SK-N-SH (cell line): ENCODE measurements around the gene ZDHHC18. TPM values are rescaled to one million over a fixed set of nuclear protein-coding genes. Genes with fewer than 3 reads are reported as not detected.

ENCODE experiments used
- CTCF ChIA-PET: fragments of 300-600, 350-600 bp; formaldehyde crosslinking; extraction: SDS; loops from one replicate; lab custom pipeline; 2021; lab: Yijun Ruan, JAX
- POLR2A ChIA-PET: fragments of 350-600 bp; sonication (Branson Sonifier 250); formaldehyde crosslinking; extraction: SDS; loops from one replicate; lab custom pipeline; 2020; ENCODE audit warnings: antibody characterized with exemption, inconsistent platforms; lab: Yijun Ruan, JAX
- DNase-seq: peaks from one replicate; pipeline ENCODE4 v3.0.0; 2012
- H2AFZ ChIP-seq: fragments of 200-600 bp; sonication (generic); 2 replicates; pipeline ENCODE4 v1.8.1; 2016; ENCODE audit warnings: antibody characterized with exemption, mild to moderate bottlenecking, low read depth
- H3F3A ChIP-seq: fragments of 200-600 bp; sonication (generic); replicated peaks from 2 replicates; pipeline ENCODE3; 2016; ENCODE audit warnings: antibody characterized with exemption, mild to moderate bottlenecking; ENCODE audit not compliant: insufficient read depth
- H3K27ac ChIP-seq, 2 experiments: fragments of 200-500 bp in 1 of 2; fragments of 200-600 bp in 1 of 2; sonication (Bioruptor generic) in 1 of 2; sonication (generic), shearing (Covaris generic) in 1 of 2; 2 replicates each; pipeline versions ENCODE4 v1.5.1 to v1.6.1; 2014 to 2016; ENCODE audit warnings: low read depth in 2 of 2, inconsistent platforms in 1 of 2, low read length in 1 of 2, mild to moderate bottlenecking in 1 of 2, mixed read lengths in 1 of 2
- H3K27me3 ChIP-seq: fragments of 200-600 bp; sonication (generic), shearing (Covaris generic); 2 replicates; pipeline ENCODE4 v1.6.1; 2016; ENCODE audit warnings: mixed run types; ENCODE audit not compliant: insufficient read depth
- H3K36me3 ChIP-seq, 2 experiments: fragments of 200-500 bp in 1 of 2; fragments of 200-600 bp in 1 of 2; sonication (Bioruptor generic) in 1 of 2; sonication (generic) in 1 of 2; replicated peaks in 1 of 2; 2 replicates each; pipeline versions ENCODE3 to v1.5.1; 2014 to 2016; ENCODE audit warnings: low read length in 1 of 2, mild to moderate bottlenecking in 1 of 2; ENCODE audit not compliant: insufficient read depth in 2 of 2, control insufficient read depth in 1 of 2
- H3K4me1 ChIP-seq, 2 experiments: fragments of 200-500 bp in 1 of 2; fragments of 200-600 bp in 1 of 2; sonication (Bioruptor generic) in 1 of 2; sonication (generic), shearing (Covaris generic) in 1 of 2; 2 replicates each; pipeline versions ENCODE4 v1.5.1 to v1.6.1; 2014 to 2016; ENCODE audit warnings: low read depth in 1 of 2, low read length in 1 of 2, mixed run types in 1 of 2; ENCODE audit not compliant: insufficient read depth in 2 of 2, control insufficient read depth in 1 of 2
- H3K4me2 ChIP-seq: fragments of 200-600 bp; sonication (generic), shearing (Covaris generic); 2 replicates; pipeline ENCODE4 v1.6.1; 2017; ENCODE audit warnings: mixed run types
- H3K4me3 ChIP-seq, 2 experiments: fragments of 200-500 bp in 1 of 2; fragments of 200-600 bp in 1 of 2; sonication (Bioruptor generic) in 1 of 2; sonication (generic), shearing (Covaris generic) in 1 of 2; 2 replicates each; pipeline versions ENCODE4 v1.5.1 to v1.8.1; 2014 to 2016; ENCODE audit warnings: low read depth in 2 of 2, inconsistent platforms in 1 of 2, low read length in 1 of 2, mild to moderate bottlenecking in 1 of 2, mixed read lengths in 1 of 2, moderate library complexity in 1 of 2
- H3K79me2 ChIP-seq: fragments of 200-600 bp; sonication (generic); 2 replicates; pipeline ENCODE4 v1.8.1; 2017; ENCODE audit warnings: mild to moderate bottlenecking; ENCODE audit not compliant: insufficient read depth
- H3K9ac ChIP-seq: fragments of 200-600 bp; sonication (generic); 2 replicates; pipeline ENCODE4 v1.6.1; 2017; ENCODE audit warnings: mixed run types
- H3K9me2 ChIP-seq: fragments of 200-600 bp; sonication (generic); 2 replicates; pipeline ENCODE4 v1.6.1; 2017; ENCODE audit warnings: mixed run types
- H3K9me3 ChIP-seq: fragments of 200-600 bp; sonication (generic); 2 replicates; pipeline ENCODE4 v1.6.1; 2017; ENCODE audit warnings: mixed run types, mild to moderate bottlenecking, moderate library complexity
- H4K20me1 ChIP-seq: fragments of 200-600 bp; sonication (generic); 2 replicates; pipeline ENCODE4 v1.6.1; 2017; ENCODE audit warnings: mild to moderate bottlenecking, mixed run types; ENCODE audit not compliant: insufficient read depth
- ELF1 ChIP-seq: IDR thresholded peaks from 2 replicates; pipeline ENCODE4 v1.4.0; 2012
- EP300 ChIP-seq, 2 experiments: IDR thresholded peaks; 2 replicates each; pipeline versions ENCODE4 v1.4.0 to v1.6.1; 2012; ENCODE audit warnings: borderline replicate concordance in 1 of 2, low read depth in 1 of 2, low read length in 1 of 2
- EZH2phosphoT487 ChIP-seq: fragments of 200-600 bp; sonication (generic); IDR thresholded peaks from 2 replicates; pipeline ENCODE4 v1.6.1; 2017; ENCODE audit warnings: low read depth, mixed run types, mild to moderate bottlenecking, antibody characterized with exemption, moderate library complexity, borderline replicate concordance
- FOXJ3 ChIP-seq: sonication (generic); formaldehyde crosslinking; IDR thresholded peaks from 2 replicates; pipeline ENCODE4 v1.5.1; 2020; ENCODE audit warnings: mild to moderate bottlenecking, missing genetic modification reagents
- FOXM1 ChIP-seq: IDR thresholded peaks from 2 replicates; pipeline ENCODE4 v1.4.0; 2012; ENCODE audit warnings: low read depth, mild to moderate bottlenecking
- GATA2 ChIP-seq: sonication (generic); formaldehyde crosslinking; IDR thresholded peaks from 2 replicates; pipeline ENCODE4 v1.5.0; 2020; ENCODE audit warnings: mild to moderate bottlenecking, missing genetic modification reagents
- IRF3 ChIP-seq: fragments of 150-350 bp; IDR thresholded peaks from 2 replicates; pipeline ENCODE4 v1.6.1; 2016; ENCODE audit warnings: mild to moderate bottlenecking, low read depth, low read length
- MAX ChIP-seq: IDR thresholded peaks from 2 replicates; pipeline ENCODE4 v1.4.0; 2012; ENCODE audit warnings: low read depth
- MXI1 ChIP-seq: IDR thresholded peaks from 2 replicates; pipeline ENCODE4 v1.6.1; 2012; ENCODE audit warnings: mild to moderate bottlenecking, low read depth, low read length, improper control_type of control experiment
- PBX3 ChIP-seq: IDR thresholded peaks from 2 replicates; pipeline ENCODE4; 2012
- POLR2AphosphoS5 ChIP-seq: IDR thresholded peaks from 2 replicates; pipeline ENCODE4 v1.6.1; 2012; ENCODE audit warnings: low read depth, low read length
- RAD21 ChIP-seq: IDR thresholded peaks from 2 replicates; pipeline ENCODE4 v1.6.1; 2012; ENCODE audit warnings: mild to moderate bottlenecking, low read length
- REST ChIP-seq: IDR thresholded peaks from 2 replicates; pipeline ENCODE4 v1.6.1; 2012; ENCODE audit warnings: mild to moderate bottlenecking, low read depth, low read length, moderate library complexity
- SIN3A ChIP-seq: IDR thresholded peaks from 2 replicates; pipeline ENCODE4 v1.6.1; 2012; ENCODE audit warnings: low read depth, mild to moderate bottlenecking, low read length, moderate library complexity, borderline replicate concordance
- TAF1 ChIP-seq: IDR thresholded peaks from 2 replicates; pipeline ENCODE4 v1.6.1; 2012; ENCODE audit warnings: low read depth, mild to moderate bottlenecking, low read length, moderate library complexity, borderline replicate concordance
- USF1 ChIP-seq: IDR thresholded peaks from 2 replicates; pipeline ENCODE4 v1.4.0; 2012; ENCODE audit warnings: low read depth, borderline replicate concordance
- WGBS: methylation state at CpG from one replicate; pipeline ENCODE4 v1.1.6; 2017; ENCODE audit warnings: low lambda C conversion rate; 5-methylcytosine and 5-hydroxymethylcytosine counted together
- polyA plus RNA-seq, 3 experiments: library from polyadenylated mRNA; depleted of rRNA; stranded (reverse); fragments of >200 nt; gene quantifications; 2 replicates each; pipeline ENCODE4 v1.2.3, GENCODE V29; 2012

The ZDHHC18 gene
- polyA plus RNA-seq, 1 of the 3 experiments (the other 2 are of a cell fraction): 33.0 TPM

GRCh38 chr1:26789612-26789865, 36.9 kb upstream of the ZDHHC18 start:
- H3K27ac ChIP-seq: no peak overlapping the region; a peak in 1 of 4 replicates
- H2AFZ ChIP-seq: no peak overlapping the region
- peaks cover 30% of the 10 kb centered on the region for H3F3A ChIP-seq
- 0 out of 2 replicates have a peak overlapping the region, but pooled peaks have one; percentile 1 for H3K9ac ChIP-seq
- TF ChIP-seq EP300 (IDR thresholded peaks at IDR 0.05; ENCODE audit: borderline replicate concordance in 1 of 2, low read depth in 1 of 2, low read length in 1 of 2) (no peak), MAX (no peak), RAD21 (no peak), FOXJ3 (CRISPR knock-in tag) (no peak), MXI1 (no peak), POLR2AphosphoS5 (no peak), USF1 (no peak), ELF1 (no peak), SIN3A (no peak), FOXM1 (no peak), REST (no peak), PBX3 (no peak), EZH2phosphoT487 (no peak), TAF1 (no peak), GATA2 (CRISPR knock-in tag) (no peak), IRF3 (no peak)
- H3K4me1 ChIP-seq: peaks cover 20 to 25% of the 10 kb centered on the region in 2 experiments
- CTCF ChIA-PET: interaction anchor here (0.7 to 6.2 kb wide), 36 partner anchors 9 to 289 kb away, joined by 3 to 311 read pairs (median 5); no protein-coding TSS in a partner anchor
- peaks cover 5 to 14% of the 10 kb centered on the region in 2 experiments for H3K36me3 ChIP-seq
- H3K9me3 ChIP-seq: no peaks in the 10 kb centered on the region
- H3K27me3 ChIP-seq: no peaks in the 10 kb centered on the region
- WGBS: 64% methylated on average over 3 of the region's 3 CpGs
- peak overlapping the region; percentile 96; the same call in 1 of the 2 replicates for H3K4me2 ChIP-seq
- H3K79me2 ChIP-seq: peaks cover 7% of the 10 kb centered on the region; the same call in 1 of the 2 replicates
- no peak for DNase-seq
- no peak overlapping the region for H3K4me3 ChIP-seq
- H4K20me1 ChIP-seq: no peaks in the 10 kb centered on the region
- no peaks in the 10 kb centered on the region for H3K9me2 ChIP-seq
- POLR2A ChIA-PET: interaction anchor here (1.0 to 2.5 kb wide), 5 partner anchors 91 to 317 kb away, joined by 3 to 44 read pairs (median 5); no protein-coding TSS in a partner anchor
